Retinal pigment epithelial cell (primary cell): ENCODE measurements around the gene SH2D3A.
A peak's percentile ranks its signal among the peaks of the same experiment; 100 is the strongest.
"Not testable (repeated sequence)": the region's sequence is repeated elsewhere in the genome, so short reads cannot be mapped to it uniquely, and the experiment has no call there.

Experiments
- DNase-seq: peaks from one replicate; pipeline ENCODE4 v3.0.0-alpha.2; 2010; ENCODE audit warnings: low read depth
- H3K4me3 ChIP-seq: 2 replicates; pipeline ENCODE4 v1.5.1; 2011; ENCODE audit warnings: mild to moderate bottlenecking, low read length, control low read depth, moderate library complexity
- TF ChIP-seq, protein P1 (sequence below): conservative IDR thresholded peaks from 2 replicates; pipeline ENCODE4 v1.5.1; 2011; ENCODE audit warnings: low read depth, low read length, control low read depth, inconsistent platforms

Gene SH2D3A

DNA sequence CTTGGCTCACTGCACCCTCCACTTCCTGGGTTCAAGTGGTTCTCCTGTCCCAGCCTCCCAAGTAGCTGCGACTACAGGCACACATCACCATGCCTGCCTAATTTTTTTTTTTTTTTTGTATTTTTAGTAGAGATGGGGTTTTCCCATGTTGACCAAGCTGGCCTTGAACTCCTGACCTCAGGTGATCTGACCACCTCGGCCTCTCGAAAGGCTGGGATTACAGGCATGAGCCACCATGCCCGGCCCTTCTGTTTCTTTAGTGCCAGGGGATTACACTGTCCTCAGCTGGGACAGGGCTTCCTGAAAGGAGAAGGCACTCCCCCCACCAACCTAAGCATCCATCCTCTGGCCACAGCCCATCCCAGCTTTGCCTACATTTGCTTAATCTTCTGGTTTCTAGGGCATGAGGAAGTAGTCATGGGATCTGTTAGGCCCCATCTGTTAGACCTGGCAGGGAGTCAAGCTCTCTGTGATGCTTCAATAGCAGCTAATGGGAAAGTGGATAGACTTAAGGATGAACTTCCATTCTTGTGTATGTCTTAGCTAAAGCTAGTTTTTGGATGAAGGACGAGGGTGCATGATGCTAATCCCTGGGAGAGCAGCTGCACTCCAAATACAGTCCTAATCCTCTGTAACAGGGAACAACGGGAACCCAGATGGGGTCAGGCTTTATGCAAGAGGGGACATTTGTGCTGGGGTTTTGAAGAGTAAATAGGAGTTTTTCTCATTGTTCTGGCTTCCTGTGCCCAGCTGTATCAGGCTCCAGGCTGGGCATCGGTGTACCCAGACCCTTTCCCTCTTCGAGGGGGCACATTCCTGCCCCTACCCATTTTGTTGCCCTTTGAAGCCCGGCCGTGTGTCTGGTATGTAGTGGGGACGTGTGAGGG, 7.8 kb upstream of the SH2D3A start:
- H3K4me3 ChIP-seq = no peak overlapping the region
- no peak for DNase-seq
- TF ChIP-seq, protein P1, sequence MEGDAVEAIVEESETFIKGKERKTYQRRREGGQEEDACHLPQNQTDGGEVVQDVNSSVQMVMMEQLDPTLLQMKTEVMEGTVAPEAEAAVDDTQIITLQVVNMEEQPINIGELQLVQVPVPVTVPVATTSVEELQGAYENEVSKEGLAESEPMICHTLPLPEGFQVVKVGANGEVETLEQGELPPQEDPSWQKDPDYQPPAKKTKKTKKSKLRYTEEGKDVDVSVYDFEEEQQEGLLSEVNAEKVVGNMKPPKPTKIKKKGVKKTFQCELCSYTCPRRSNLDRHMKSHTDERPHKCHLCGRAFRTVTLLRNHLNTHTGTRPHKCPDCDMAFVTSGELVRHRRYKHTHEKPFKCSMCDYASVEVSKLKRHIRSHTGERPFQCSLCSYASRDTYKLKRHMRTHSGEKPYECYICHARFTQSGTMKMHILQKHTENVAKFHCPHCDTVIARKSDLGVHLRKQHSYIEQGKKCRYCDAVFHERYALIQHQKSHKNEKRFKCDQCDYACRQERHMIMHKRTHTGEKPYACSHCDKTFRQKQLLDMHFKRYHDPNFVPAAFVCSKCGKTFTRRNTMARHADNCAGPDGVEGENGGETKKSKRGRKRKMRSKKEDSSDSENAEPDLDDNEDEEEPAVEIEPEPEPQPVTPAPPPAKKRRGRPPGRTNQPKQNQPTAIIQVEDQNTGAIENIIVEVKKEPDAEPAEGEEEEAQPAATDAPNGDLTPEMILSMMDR = no peak

DNA sequence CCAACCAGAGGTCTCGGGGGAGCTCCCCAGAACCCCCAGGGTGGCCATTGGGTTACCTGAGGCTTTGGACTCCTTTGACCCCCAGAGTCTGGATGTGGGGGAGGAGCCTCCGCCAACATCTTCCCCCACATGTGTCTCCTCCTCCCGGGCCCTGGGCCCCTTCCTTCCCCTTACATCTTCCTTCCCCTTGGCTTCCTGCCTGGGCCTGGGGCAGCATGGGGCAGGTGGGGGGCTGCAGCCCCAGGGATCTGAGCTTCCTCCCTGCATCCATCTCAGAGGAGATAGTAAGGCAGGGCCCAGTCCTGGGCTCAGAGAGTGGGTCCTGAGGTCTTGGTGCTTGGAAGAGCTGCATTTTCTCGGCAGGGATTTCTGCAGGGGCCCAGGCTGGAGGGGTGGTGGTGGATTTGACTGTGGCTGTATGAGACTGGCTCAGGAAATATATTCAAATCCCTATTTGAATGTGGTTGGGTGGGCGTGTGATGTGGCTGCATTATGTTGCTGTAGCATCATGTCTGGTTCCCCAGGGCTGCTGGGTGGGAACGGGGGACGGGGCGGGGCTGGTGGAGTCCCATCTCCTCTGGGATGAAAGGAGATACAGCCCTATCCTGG, 6.2 kb upstream of the SH2D3A start:
- TF ChIP-seq, protein P1 = no peak
- H3K4me3 ChIP-seq = no peak overlapping the region
- no peak for DNase-seq

DNA sequence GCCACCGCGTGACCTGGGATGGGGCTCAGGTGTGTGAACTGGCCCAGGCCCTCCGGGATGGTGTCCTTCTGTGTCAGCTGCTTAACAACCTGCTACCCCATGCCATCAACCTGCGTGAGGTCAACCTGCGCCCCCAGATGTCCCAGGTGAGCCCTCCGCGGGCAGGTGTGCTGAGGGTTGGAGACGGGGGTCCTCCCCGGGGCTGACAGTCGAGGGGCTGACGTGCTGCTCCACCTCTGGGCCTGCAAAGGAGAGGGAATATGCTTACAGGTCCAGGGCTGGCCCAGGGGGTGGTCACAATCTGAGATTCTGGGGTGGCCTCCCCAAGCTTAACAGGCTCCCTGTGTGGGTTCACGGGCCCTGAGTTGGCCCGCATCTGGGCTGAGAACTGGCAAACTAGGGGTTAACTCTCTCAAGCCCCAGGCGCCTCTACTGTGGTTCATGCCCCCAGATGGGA, 5.7 kb upstream of the SH2D3A start:
- no peak overlapping the region for H3K4me3 ChIP-seq
- TF ChIP-seq, protein P1 = no peak
- DNase-seq = no peak

- no peak within 1 kb of the TSS for H3K4me3 ChIP-seq
- no peak for DNase-seq
- TF ChIP-seq, protein P1 = peak; percentile 15
Measured at GRCh38 chr19:6772028-6772865, 5.0 kb upstream of the SH2D3A start, which contains the start of gene VAV1. VAV1 (plus strand) TSS chr19:6772708; CDS start chr19:6772808, 100 bp downstream.

DNA sequence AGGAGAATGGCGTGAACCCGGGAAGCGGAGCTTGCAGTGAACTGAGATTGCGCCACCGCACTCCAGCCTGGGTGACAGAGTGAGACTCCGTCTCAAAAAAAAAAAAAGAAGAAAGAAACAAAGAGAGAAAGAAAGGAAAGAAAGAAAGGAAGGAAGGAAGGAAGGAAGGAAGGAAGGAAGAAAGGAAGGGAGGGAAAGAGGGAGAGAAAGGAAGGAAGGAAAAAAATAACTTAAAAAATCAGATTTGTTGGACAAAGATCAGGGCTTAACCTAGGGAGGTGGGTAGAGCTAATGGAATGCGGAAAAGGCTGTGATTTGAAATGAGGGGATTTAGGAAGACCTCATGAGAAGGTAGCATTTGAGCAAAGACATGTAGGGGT, 4.4 kb upstream of the SH2D3A start:
- DNase-seq, H3K4me3 ChIP-seq: not testable (repeated sequence)

DNA sequence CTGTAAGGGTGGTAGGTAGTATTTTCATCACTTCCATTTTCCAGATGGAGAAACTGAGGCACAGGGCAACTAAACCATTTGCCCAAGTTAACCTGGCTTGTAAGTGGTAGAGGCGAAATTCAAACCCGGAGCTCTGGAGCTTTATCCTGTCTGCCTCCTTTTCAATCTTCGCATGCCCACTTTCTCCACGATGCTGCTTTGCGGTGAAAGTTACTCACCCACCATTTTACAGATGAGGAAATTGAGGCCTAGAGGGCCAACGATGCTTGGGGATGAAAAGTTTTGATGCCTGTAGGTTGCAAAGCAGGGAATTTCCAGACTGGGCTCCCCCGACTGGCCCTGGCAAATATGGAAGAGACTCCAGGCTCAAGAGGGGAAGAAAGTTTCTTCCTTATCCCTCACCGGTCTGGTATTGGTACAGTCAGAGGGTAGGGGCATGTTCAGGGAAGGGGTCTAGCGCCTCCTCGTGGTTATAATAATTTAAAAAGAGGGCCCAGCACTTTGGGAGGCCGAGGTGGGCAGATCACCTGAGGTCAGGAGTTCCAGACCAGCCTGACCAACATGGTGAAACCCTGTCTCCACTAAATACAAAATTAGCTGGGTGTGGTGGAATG, 1.9 kb upstream of the SH2D3A start:
- TF ChIP-seq, protein P1 = peak; percentile 36
- H3K4me3 ChIP-seq = no peak overlapping the region
- no peak for DNase-seq
